Raji (cell line): ENCODE results near the gene DHX16.
A peak's percentile ranks its signal among the peaks of the same experiment; 100 is the strongest.

Experiments used
- POLR2A ChIP-seq: IDR thresholded peaks from 2 replicates; pipeline ENCODE4 v1.6.1; 2011; ENCODE audit warnings: low read depth, low read length, control low read depth; ENCODE audit not compliant: insufficient read depth

DHX16 gene

DNA sequence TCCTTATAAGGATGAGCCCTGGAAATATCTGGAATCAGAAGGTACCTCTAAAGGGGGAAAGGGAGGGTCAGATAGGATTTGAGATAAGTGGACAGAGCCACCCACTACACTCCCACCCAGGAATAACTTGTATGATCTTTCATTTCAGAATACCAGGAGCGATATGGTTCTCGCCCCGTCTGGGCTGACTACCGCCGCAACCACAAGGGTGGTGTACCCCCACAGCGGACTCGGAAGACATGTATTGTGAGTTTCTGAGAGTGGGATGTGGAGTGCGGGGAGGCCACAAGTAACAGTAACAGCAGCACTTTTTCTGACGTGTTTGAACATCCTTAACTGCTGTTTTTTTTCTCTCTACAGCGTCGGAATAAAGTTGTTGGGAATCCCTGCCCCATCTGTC, 53.2 kb downstream of the DHX16 start:
- TF ChIP-seq POLR2A: no peak

DNA sequence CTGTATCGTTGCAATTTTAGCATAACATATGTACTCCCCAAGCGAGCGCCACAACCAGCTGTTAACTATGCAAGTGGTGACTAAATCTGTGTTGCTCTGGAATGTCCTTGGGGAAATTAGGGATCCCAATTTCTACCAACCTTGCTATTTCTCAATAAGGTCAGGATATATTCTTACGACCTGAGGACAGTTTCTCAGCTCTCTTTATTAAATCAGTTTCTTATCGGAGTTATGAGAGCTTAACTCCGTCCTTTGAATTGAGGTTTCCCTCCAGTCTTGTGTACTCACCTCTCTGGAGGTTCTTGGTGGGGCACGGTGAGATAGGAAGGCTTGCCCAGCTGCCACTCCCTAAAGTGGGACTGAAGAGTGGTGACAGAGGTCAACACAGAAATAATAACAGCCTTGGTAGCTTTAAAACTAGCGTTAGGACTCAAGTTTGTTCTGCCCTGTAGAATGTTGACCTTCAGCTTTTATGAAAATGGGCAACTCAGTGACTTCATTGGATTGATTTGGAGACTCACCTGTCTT, 54.5 kb downstream of the DHX16 start:
- no peak for TF ChIP-seq POLR2A

DNA sequence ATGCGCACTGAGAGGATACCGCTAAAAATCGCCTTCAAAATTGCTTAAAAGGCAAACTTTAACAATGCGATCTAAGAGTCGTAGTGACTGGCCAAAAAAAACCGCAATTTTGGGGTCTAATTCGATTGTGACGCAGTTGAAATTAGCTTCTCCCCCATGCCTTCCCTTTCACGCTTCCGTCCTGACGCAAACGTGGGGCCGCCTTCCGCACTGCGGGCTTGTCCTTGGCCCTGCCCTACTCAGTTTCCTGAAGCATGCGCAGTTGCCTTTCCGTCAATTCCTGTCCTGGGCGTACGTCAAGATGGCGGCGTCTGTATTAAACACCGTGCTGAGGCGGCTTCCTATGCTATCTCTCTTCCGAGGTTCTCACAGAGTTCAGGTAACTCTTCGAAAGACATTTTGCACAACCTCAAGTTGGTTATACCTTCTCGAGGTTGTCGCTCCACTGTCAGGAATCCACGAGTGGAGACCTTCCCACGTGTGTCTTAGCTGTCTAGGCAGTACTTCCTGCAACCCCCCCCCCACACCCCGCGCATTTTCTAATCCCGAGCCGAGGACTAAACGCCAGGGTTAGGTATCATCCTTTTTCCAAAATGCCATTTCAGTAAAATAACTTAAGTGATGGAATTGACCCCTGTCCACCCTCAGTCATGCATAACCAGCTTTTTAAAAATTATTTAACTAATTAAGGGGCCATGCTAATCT, 55.1 kb downstream of the DHX16 start, which contains the start of gene MRPS18B:
TSS of gene MRPS18B (plus strand) at position 276 of the 705 bp plus-strand sequence. CDS start at position 302, 26 bp downstream.
- TF ChIP-seq POLR2A: peak; percentile 94

DNA sequence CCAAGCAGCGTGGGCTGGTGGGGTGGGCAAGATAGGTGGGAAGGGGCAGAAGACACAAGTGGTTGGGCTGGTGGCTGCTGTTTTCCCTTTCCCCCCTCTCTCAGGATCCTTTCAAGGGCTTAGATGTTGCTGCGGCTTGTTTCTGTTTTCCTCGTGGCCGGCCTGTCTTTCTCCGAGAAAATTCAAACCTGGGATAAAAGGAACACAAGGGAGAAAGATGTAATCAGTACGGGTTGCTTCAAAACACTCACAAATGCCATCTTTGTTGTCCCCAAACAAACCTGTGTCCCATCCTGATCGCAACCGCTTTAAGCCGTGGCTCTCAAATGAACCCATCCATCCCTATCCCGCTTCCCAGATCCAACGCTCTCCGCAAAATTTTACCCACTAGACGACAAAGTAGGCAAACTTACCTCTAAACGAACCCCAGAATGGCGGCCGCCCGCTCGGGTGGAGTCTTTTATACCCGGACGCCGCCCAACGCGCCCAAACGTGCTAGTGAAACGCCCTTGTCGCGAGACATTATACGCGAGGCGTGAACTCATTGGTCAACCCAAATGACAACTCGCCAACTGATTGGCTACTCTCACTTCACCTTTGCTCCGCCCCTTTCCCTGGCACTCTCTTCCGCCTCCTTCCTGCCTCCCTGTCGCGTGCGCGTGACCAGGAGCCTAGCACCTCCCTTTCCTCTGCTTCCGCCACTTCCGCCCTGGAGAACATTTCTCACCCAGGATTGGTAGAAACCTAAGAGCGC, 55.8 kb downstream of the DHX16 start, which contains the start of gene PPP1R10:
TSS of gene PPP1R10 (minus strand) at position 433 of the 754 bp plus-strand sequence. CDS start 7,299 bp downstream, outside the sequence.
- TF ChIP-seq POLR2A: peak; percentile 98

DNA sequence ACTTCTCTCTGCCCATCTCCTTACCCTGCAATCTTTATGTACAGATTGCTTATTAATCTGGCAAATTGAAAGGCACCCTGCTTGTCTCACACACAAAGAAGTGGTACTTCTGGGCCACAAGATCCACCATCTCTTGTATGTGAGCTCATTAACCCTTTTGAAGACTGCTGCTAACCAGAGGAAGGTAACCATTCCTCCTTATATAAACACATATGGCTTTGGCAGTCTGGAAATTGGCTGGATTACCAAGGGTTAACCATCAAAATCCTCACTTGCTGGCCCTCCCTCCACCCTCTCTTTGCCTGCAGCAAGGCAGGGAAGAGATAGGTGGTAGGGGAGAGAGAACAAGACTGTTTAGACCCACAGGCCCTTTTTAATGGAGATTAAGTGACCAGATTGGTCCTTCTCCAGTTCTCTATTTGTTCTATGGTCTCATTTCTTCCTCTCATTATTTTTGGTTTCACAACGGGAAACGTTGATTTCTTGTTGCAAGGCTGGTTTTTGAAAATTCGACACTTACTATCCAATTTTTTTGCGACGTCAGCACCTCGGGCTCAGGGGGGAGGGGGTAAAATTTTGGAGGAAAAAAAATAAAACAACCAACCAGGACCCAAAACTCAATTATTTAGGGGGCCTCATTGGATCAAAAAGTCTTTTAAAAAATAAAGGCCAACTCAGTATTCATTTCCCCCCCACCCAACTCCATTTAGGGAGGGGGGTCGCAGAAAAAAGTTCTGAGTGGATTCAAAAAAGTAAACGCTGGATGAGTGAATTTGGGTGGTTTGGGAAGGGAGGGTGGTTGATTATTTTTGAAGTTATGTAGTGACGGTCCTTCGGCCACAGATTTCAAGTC, 56.6 kb downstream of the DHX16 start:
- TF ChIP-seq POLR2A: peak; percentile 43; the same call in 1 of the 2 replicates

DNA sequence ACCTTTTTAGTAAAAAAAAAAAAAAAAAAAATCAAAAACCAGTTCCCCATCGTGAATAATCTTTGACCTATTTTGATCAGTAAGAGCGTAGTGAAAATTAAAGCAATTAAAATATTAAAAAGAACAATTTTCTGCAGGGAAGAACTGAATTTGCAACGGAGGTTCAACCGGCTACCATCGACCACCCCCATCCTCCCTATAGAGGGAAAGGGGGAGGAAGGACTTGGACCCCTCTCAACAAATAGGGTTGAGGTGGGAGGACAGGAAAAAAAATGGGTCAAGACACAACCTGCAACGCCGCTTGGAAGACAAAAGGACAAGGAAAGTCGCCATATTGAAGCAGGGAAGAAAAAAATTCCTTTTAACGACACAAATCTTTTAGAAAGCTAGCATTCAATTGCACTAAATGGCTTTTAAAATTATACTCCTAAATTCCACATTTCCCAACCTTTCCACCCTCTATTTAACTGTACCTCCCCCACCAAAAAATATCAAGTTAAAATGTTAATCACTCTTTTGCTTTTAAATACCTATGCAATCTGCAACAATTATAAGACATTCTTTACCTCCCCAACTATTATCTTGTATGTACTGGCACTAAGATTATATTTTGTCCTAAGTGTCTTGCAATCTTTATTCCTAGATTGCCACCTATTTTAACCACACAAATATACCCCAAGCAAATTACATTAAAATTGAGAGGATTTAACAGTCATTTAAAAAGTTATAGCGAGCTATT, 57.4 kb downstream of the DHX16 start:
- peak; percentile 71 for TF ChIP-seq POLR2A

DNA sequence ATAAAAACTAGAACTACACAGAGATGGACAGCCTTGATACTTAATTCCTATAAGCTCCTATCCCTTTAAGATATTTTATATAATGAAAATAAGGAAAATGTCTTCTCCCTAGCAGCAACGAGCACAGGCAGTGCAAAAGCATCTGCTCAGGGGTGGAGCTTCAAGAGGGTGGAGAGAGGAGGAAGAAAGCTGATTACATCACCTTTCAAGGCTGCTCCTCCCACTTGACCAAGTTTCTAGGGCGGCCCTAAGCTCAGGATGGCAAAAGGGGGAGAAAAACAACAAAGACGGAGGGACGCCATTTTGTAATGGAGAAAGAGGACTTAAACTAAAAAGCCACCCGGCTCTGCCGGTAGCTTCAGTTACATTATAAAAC, 58.0 kb downstream of the DHX16 start:
- TF ChIP-seq POLR2A: peak; percentile 43

DNA sequence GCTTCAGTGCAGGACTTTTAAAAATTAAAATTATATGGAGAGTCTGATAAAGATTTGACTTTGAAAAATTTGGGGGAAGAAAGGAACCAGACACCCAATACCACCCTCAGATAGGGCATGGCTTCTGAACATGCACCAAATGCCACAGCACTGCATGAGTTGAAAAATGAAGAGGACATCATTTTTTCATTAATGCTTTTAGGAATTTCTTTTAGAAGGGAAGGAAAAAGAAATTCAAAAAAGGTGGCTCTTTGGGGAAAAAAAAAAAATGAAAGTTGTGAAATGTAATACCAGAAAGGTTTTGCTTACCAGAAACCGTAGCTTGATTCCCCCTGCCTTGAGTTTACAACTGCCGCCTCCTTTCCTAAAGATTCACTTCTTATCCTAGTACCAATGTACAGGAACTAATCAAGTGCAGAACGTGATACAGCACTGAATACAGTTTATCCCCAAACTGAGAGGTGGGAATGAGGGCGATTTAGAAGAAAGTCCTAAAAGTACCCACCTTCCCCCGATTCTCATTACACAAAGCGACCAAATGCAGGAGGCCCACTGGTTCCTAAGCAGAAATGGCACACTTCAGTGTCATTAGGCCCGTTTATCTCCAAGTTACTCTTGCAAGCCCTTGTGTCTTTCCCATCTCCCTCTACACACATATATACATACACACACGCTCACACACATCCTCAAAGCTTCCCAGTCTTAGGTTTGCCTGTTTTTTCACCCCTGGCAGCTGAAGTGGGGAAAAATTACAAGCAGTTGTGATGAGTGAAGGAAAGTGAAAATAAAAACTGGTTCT, 58.6 kb downstream of the DHX16 start:
- TF ChIP-seq POLR2A: peak; percentile 34; the same call in 1 of the 2 replicates

DNA sequence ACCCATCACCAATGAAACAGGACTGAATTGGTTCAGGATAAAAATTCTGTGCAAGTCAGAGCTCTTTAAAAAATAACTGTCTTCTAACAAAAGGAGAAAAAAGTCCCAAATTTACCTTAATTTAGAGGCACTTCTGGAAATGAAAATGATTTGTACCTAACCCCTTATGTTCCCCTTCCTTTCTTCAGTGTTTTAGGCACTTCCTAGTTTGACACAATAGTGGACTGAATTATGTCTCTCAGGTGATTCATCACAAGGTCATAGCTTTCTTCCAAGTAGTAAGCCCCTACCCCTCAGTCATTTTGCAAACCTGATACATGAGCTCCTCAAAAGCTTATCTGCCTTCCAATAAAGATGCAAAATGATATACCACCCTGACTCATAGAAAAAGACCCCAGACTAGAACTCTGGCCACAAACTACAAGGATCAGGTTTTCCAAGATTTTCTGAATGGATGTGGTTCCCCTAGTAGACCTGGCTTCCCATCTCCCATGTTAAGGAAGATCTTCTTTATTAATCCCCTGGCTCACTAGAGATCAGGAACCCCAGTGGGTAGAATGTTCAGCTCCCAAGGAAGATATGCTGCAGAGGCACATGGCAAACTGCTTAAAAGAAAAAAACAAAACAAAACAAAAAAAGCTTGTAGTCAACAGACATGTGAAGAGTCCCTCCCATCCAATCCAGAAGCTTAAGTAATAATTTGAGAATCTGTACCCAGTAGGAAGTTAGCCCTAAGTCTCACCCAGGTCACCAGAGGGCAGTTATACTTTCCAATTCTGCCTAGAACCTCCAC, 59.4 kb downstream of the DHX16 start:
- no peak for TF ChIP-seq POLR2A

DNA sequence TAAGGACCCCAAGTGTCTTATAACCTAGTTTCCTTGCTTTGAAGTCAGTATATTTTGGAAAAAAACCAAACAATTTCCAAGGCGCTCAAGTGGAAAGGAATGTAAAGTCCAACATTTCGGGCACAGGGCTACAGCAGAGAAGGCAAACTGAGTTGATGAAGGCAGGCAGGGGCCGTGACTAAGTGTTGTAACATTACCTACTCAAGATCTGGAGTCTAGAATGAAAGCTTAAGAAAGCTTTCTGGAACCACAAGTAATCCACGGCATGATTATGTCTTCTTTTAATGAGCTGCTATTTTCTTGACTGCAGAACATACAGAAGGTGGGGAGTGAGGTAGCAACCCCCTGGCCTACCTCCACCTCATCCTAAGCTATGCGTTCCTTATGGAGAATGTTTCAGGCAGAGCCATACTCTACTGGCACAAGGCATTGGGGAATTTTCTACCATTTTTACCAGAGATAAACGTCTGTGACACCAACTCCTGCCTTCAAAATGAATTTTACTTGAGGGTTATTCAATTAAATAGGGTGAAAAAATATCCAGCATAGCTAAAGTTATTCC, 60.0 kb downstream of the DHX16 start:
- peak; percentile 33; the same call in 1 of the 2 replicates for TF ChIP-seq POLR2A

DNA sequence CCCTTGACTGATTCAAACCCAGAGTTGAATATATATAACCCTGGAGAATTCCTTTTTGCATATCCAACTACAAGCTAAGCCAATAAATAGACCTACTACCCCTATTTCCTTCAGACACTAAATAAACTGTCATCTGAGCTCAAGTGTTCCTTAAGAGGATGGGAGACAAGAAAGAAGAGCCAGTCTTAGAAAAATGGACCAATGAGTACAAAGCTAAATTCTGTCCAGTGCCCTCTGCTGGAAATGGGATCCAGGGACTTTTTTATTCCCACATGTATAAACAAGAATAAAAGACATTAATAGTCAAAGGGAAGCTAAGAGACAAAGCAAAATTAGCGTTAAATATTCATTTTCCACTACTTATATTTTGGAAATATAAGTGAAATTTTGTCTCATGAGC, 60.6 kb downstream of the DHX16 start:
- no peak; the same call in 1 of the 2 replicates for TF ChIP-seq POLR2A

DNA sequence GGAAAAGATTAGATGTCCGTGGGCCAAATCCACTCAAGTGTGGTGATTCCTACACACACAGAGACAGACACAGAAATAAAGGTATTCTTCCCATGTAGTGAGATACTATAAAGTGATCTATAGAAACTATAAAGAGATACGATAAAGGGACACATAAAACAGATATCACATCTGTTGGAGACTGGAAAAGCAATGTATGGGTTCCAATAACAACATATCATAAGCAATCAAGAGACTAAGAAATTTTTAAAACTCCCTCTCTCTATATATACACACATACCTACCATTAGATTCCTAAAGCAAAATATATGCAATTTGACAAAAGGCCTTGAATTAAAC, 61.0 kb downstream of the DHX16 start:
- no peak for TF ChIP-seq POLR2A
